GM11168 (cell line): ENCODE results near the gene IFNL4.
"Not testable (repeated sequence)": the region's sequence is repeated elsewhere in the genome, so short reads cannot be mapped to it uniquely, and the experiment has no call there.

Experiments
- in situ Hi-C: fragments of 300-500 bp; cut with MboI; formaldehyde crosslinking; loops from one replicate; pipeline ENCODE4 v1.12.0; 2022; ENCODE audit warnings: low sequenced_read_pairs; ENCODE audit not compliant: unreplicated experiment

The IFNL4 gene

GRCh38 chr19:39261704-39262103, 13.0 kb upstream of the IFNL4 start:
- in situ Hi-C loops, result no loop called here

GRCh38 chr19:39257227-39257626, 8.6 kb upstream of the IFNL4 start:
- in situ Hi-C loops, result no loop called here

- in situ Hi-C loops, result no loop called here
Measured at GRCh38 chr19:39254531-39255345, 6.1 kb upstream of the IFNL4 start.

- in situ Hi-C loops, result no loop called here
Measured at GRCh38 chr19:39253374-39254149, 4.9 kb upstream of the IFNL4 start.

- in situ Hi-C loops, result no loop called here
Measured at GRCh38 chr19:39252458-39252857, 3.8 kb upstream of the IFNL4 start.

- in situ Hi-C loops, result no loop called here
Measured at GRCh38 chr19:39251846-39252245, 3.2 kb upstream of the IFNL4 start.

DNA sequence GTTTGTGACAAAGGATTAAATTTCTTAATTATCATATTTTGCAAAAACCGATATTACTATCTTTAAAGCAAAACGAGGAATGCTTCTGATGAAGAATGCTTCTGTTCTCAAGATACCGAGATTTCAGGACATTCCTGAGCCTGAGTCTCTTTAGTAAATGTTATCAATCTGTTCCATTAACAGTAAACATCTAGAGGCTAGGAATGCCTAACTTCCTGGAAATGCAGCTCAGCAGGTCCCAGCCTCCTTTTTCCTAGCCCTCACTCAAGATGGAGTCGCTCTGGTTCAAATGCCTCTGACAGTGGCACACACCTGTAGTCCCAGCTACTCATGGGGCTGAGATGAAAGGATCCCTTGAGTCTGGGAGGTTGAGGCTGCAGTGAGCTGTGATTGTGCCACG, 2.4 kb upstream of the IFNL4 start:
- in situ Hi-C loops, result no loop called here

- in situ Hi-C loops, result no loop called here
Measured at GRCh38 chr19:39247701-39248664, 673 bp downstream of the IFNL4 start.

GRCh38 chr19:39246951-39247669, 1.5 kb downstream of the IFNL4 start:
- in situ Hi-C loops, result no loop called here

DNA sequence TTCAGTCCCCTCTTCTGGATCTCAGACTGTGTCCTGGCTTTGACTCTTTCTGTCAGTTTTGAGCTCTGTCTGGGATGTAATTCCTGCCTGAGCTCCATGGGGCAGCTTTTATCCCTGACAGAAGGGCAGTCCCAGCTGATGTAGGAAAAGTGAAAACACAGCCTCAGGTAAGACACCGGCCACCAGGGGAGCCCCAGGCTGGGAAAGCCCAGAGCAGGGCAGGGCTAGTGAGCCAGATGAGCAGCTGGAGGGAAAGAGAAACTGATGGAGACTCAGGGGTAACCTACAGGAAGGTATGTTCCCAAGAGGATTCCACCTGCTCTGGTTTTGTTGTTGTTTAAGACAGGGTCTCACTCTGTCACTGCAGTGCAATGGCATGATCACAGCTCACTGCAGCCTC, 3.5 kb downstream of the IFNL4 start:
- in situ Hi-C loops, result not testable (repeated sequence)

DNA sequence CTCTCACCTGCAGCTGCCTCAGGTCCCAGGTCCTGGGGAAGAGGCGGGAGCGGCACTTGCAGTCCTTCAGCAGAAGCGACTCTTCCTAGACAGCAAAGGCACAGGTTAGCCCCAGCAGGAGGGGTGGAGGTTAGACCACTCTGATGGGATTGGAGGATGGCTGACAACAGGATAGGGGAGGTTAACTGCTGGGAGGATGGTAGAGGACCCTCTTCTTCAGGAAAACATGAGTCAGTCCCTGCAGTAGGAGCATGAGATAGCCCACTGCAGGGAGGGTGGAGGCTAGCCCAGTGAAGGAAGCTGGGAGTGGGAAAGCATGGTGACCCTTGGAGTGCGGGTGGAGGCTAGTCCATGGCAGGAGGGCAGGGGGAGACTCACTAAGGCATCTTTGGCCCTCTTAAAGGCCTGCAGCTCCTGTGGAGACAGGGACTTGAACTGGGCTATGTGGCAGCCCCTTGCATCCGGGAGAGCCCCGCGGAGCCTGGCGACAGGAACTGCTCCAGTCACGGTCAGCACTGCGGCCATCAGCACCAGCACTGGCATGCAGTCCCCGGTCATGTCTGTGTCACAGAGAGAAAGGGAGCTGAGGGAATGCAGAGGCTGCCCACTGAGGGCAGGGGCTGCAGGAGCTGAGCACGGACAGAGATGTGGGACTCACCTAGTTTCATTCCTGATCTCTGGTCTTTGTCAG, 4.1 kb downstream of the IFNL4 start, which contains the start of gene IFNL3:
Gene IFNL3 (minus strand): TSS at position 597 of the 691 bp plus-strand sequence. CDS start 39 bp downstream, at position 558.
- in situ Hi-C loops, result not testable (repeated sequence)

DNA sequence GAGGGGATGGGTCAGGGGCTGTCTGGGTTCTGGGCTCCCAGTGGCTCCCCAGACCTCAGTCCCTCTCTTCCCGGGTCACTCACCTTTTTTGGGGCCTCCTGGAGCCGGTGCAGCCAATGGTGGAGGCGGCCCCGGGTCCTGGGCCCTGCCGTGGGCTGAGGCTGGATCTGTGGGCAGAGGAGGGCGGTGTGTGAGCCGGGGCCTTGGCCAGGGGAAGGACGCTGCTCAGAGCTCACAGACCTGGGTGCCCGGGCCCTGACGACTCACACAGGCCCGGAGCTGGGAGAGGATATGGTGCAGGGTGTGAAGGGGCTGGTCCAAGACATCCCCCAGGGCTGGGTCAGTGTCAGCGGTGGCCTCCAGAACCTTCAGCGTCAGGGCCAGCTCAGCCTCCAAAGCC, 4.9 kb downstream of the IFNL4 start:
- in situ Hi-C loops, result not testable (repeated sequence)

- in situ Hi-C loops, result no loop called here
Measured at GRCh38 chr19:39240421-39240820, 8.2 kb downstream of the IFNL4 start.

- in situ Hi-C loops, result no loop called here
Measured at GRCh38 chr19:39238944-39239343, 9.7 kb downstream of the IFNL4 start.

- in situ Hi-C loops, result no loop called here
Measured at GRCh38 chr19:39238209-39238608, 10.4 kb downstream of the IFNL4 start.

GRCh38 chr19:39237200-39238184, 11.2 kb downstream of the IFNL4 start:
- in situ Hi-C loops, result no loop called here

DNA sequence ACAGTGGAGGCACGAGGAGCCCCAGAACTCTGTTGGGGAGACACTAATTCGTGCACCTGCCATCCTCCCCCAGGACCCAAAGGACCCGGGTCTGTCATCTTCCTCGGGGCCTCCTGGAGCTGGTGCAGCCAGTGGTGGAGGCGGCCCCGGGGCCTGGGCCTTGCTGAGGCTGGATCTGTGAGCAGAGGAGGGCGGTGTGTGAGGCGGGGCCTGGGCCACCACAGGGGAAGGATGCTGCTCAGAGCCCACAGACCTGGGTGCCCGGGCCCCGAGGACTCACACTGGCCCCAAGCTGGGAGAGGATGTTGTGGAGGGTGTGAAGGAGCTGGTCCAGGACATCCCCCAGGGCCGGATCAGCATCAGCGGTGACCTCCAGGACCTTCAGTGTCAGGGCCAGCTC, 12.1 kb downstream of the IFNL4 start:
- in situ Hi-C loops, result no loop called here

DNA sequence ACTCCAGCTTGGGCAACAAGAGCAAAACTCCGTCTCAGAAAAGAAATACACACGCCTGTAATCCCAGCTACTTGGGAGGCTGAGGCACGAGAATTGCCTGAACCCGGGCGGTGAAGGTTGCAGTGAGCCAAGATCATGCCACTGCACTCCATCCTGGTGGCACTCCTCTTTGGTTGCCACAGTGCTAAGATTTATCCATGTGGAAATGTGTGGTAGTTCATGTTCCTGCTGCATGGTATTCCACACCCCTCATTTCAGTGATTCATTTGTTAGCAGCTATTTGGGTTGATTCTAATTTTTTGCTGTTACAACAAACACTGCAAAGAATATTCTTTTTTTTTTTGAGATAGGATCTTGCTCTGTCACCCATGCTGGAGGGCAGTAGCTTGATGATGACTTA, 15.9 kb downstream of the IFNL4 start:
- in situ Hi-C loops, result loop anchor here (5.0 kb wide), 1 partner anchor 85 kb away; no protein-coding TSS in a partner anchor
